Liver (tissue), 3 donors: ENCODE results near the gene KAT14.

ENCODE experiments used
- CTCF ChIP-seq: fragments of 150-350 bp; IDR thresholded peaks from 2 replicates; pipeline ENCODE4 v1.5.1; 2017; ENCODE audit warnings: improper control_type of control experiment, low read depth, low read length; ENCODE audit not compliant: missing input control
- JUND ChIP-seq, 2 donors: IDR thresholded peaks; 2 replicates each; pipeline ENCODE4 v1.6.1; 2016; ENCODE audit warnings: antibody characterized with exemption in 2 of 2
- REST ChIP-seq: IDR thresholded peaks from 2 replicates; pipeline ENCODE4 v1.6.1; 2016; ENCODE audit warnings: antibody characterized with exemption, mild to moderate bottlenecking
- donor health status: healthy.
- donor health status: healthy.

GRCh38 chr20:18138266-18138582 is 561 bp downstream of the KAT14 start:
- TF ChIP-seq CTCF (no peak), JUND (IDR thresholded peaks at IDR 0.05) (no peak), REST (no peak)
